ENCODE results near the gene ANTKMT. TPM values are rescaled to one million over a fixed set of nuclear protein-coding genes. Genes with fewer than 3 reads are reported as not detected.

The ANTKMT gene, protein sequence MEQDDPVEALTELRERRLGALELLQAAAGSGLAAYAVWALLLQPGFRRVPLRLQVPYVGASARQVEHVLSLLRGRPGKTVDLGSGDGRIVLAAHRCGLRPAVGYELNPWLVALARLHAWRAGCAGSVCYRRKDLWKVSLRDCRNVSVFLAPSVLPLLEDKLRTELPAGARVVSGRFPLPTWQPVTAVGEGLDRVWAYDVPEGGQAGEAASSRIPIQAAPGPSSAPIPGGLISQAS
- polyA plus RNA-seq (ENCODE audit: insufficient read length) = 15.4 TPM

DNA sequence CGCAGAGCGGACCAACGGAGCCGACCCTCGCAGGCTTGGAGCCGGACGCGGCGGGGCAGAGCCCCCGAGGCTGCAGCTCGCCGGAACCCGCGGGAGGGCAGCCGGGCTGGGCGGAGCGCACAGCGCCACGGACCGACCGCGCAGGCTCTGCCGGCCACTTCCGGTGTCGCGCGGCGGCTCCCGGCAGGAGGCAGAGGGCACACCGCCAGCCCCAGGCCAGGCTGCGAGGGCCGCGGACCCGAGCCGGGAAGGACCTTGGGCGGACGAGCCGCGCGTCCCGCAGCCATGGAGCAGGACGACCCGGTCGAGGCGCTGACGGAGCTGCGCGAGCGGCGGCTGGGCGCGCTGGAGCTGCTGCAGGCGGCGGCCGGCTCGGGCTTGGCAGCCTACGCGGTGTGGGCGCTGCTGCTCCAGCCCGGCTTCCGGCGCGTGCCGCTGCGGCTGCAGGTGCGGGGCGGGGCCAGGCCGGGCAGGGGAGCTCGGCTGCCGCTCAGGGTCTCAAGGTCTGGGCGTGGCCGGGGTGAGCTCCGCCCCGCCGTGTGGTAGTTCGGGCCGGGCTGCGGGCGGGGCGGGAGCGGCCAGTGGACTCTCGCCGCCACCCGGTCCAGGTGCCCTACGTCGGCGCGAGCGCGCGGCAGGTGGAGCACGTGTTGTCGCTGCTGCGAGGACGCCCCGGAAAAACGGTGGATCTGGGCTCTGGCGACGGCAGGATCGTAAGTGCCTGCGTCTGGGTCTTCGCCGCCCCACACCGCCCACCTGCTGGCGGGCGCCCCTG, at the start of gene ANTKMT:
Gene ANTKMT (plus strand): TSS at position 157 of the 775 bp plus-strand sequence. CDS start 129 bp downstream, at position 286.
- DNase-seq (ENCODE audit: low read depth) = no peak

DNA sequence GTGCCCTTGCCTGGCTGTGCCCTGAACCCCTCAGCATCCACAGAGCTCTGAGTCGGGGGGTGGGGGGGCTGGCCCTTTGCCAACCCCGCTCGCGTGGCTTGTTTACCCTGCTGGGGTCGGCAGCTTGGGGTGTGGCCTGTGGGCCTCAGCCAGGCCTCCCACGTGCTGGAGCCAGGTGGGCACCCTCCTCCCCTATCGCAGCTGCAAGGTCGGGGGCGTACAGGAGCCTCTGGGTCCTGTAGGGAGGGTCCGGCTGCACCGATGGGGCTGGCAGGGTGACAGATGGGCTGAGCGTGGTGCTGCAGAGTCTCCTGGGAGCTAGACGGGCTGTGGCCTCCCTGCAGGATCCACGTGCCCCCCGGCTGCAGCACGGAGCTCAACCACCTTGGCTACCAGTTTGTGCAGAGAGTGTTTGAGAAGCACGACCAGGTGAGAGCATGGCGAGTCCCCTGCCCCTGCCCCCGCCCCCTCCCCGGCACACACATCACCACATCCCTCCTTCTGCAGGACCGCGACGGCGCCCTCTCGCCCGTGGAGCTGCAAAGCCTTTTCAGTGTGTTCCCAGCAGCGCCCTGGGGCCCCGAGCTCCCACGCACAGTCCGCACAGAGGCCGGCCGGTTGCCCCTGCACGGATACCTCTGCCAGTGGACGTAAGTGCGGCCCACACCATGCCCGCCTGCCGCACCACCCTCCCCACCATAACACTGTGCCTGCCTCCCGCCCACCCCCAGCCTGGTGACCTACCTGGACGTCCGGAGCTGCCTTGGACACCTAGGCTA, 49.4 kb upstream of the ANTKMT start:
- no peak for DNase-seq (ENCODE audit: low read depth)

DNA sequence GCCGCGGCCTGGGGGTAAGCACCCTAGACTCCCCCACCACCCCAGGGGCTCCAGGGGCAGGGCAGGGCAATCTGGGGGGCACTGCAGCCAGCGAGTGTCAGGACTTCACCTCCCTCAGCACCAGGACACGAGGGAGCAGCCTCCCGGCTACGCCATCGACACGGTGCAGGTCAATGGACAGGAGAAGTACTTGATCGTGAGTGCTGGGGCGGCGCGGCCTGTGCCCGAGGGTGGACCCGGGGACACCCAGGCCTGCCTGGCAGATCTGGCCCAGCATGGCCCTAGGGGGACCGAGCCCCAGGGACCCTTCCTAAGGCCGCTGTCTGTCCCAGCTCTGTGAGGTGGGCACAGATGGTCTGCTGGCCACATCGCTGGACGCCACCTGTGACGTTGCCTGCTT, 48.6 kb upstream of the ANTKMT start:
- no peak for DNase-seq (ENCODE audit: low read depth)

DNA sequence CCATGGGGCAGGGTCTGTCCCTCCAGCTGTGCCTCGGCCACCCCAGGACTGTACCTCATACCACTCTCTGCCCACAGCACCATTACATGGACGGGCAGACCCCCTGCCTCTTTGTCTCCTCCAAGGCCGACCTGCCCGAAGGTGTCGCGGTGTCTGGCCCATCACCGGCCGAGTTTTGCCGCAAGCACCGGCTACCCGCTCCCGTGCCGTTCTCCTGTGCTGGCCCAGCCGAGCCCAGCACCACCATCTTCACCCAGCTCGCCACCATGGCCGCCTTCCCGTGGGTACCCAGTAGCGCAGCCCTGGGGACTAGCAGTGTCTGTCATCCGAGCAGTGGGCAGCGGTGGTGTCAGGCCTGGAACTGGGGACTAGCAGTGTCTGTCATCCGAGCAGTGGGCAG, 48.1 kb upstream of the ANTKMT start:
- DNase-seq (ENCODE audit: low read depth) = no peak

DNA sequence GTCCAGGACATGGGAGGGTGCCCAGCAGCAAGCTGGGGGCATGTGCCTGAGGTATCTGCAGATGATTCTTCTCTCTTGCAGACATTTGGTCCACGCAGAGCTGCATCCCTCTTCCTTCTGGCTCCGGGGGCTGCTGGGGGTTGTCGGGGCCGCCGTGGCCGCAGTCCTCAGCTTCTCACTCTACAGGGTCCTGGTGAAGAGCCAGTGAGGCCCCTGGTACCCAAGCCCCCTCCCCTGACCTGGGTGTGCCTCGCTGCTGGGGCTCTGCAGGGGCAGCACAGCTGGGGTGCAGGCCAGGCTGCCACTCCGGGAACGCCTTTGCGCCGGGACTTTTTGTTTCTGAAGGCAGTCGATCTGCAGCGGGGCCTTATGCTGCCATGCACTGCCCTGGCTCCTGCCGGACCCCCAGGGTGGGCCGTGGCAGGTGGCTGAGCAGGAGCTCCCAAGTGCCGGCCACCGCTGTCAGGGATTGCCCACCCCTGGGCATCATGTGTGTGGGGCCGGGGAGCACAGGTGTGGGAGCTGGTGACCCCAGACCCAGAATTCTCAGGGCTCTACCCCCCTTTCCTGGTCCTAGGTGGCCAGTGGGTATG, 47.5 kb upstream of the ANTKMT start:
- no peak for DNase-seq (ENCODE audit: low read depth)

DNA sequence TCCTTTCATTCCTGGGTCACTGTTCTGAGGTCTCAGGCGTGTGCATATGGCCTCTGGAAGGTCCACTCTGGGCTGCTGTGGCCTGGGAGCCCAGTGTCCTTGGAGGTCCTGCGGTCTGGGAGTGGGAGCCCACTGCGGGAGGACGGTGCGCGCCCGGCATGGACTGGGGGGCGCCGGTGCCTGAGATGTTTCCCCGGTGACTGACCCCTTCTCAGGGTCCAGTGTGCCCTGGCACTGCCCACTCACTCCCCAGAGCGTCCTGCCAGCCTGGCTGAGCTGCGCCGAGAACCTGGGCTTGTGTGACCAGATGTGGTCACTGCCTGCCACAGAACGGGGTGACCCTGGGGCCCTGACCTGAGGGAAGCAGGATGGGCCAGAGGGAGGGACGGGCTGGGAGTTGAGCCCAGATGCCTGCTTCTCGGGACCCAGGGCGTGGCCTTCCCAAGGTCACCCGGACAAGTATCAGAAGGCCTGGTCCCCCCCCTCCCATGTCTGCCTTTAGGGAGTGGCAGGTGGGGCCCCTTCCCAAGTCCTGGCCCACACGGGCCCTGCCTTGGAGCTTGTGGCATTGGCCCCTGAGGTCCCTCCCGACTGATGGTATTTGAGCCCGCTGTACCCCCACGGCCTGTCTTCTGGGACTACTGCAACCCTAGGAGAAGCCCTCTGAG, 46.6 kb upstream of the ANTKMT start:
- DNase-seq (ENCODE audit: low read depth) = no peak

DNA sequence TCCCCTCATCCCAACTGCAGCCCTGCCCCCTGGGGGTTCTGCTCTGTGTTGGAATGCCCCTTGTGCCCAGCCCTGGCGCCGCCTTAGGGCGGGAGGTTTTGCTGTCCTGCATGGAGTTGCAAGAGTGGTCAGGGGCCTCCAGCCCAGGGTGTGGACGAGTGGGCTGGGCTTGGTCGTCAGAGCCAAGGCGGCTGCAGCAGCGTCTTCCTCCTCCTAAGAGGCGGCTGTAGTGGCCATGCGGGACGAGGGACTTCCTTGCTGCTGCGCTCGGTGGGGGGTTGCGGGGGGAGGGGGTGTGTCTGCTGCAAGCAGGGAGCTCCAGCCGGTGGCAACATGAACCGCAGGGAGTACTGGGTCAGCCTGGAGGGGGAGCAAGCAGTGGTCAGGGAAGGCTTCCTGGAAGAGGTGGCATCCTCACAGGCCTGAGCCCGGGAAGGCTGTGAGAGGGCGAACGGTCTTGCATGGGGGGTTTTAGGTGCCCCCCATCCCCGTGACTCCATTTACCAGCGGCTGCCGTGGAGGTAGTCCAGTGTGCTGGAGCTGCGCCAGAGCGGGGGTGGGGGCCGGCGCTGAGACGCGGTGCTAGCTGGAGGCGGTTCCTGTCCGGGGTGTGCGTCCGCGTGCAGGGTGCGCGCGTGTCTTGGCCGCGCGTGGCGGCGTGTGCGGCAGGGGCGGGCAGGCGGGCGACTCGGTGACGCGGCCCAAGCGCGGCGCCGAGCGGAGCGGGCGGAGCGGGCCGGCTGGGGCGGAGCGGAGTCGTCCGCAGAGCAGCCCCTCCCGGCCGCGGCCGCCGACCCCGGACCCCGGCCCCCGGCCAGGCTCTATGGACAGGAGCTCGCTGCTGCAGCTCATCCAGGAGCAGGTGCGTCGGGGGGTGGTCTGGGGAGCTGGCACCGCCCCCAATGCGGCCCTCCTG, 45.7 kb upstream of the ANTKMT start, which contains the start of gene RHBDL1:
Gene RHBDL1 (plus strand): TSS at position 704 of the 916 bp plus-strand sequence. CDS start 120 bp downstream, at position 824.
- no peak for DNase-seq (ENCODE audit: low read depth)

DNA sequence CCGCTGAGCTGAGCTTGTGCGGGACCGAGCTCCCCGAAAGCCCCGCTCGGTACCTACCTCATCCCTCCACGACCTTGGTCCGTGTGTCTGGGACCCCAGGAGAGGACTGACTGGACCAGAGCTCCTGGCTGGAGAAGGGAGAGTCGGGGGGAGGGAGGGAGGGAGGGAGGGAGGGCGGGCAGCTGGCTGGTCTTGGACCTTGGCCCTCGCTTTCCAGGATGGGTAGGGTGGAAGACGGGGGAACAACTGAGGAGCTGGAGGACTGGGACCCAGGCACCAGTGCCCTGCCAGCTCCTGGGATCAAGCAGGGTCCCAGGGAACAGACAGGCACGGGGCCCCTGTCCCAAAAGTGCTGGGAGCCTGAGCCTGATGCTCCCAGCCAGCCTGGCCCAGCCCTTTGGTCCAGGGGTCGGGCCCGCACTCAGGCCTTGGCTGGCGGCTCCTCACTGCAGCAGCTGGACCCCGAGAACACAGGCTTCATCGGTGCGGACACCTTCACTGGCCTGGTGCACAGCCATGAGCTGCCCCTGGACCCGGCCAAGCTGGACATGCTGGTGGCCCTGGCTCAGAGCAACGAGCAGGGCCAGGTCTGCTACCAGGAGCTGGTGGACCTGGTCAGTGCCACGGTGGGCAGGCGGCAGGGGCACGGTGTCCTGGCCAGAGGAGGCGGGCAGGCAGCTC, 44.9 kb upstream of the ANTKMT start:
- no peak for DNase-seq (ENCODE audit: low read depth)

DNA sequence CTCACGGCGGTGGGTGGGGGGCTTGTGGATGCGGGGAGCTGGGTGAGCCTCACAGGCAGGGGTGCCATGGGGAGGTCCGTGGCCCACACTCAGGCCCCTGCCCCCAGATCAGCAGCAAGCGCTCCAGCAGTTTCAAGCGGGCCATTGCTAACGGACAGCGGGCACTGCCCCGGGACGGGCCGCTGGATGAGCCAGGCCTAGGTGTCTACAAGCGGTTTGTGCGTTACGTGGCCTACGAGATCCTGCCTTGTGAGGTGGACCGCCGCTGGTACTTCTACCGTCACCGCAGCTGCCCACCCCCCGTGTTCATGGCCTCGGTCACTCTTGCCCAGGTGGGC, 44.4 kb upstream of the ANTKMT start:
- no peak for DNase-seq (ENCODE audit: low read depth)

DNA sequence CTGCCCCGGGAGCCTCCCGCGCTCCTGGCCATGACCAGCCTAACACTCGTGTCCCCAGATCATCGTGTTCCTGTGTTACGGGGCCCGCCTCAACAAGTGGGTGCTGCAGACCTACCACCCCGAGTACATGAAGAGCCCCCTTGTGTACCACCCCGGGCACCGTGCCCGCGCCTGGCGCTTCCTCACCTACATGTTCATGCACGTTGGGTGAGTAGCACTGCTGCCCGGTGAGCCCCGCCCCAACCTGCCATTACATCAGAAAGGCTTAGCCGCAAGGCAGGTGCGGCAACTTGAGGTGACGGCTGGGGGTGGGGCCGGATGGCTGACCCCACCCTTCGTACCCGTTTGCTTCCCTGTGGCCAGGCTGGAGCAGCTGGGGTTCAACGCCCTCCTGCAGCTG, 44.0 kb upstream of the ANTKMT start:
- no peak for DNase-seq (ENCODE audit: low read depth)

DNA sequence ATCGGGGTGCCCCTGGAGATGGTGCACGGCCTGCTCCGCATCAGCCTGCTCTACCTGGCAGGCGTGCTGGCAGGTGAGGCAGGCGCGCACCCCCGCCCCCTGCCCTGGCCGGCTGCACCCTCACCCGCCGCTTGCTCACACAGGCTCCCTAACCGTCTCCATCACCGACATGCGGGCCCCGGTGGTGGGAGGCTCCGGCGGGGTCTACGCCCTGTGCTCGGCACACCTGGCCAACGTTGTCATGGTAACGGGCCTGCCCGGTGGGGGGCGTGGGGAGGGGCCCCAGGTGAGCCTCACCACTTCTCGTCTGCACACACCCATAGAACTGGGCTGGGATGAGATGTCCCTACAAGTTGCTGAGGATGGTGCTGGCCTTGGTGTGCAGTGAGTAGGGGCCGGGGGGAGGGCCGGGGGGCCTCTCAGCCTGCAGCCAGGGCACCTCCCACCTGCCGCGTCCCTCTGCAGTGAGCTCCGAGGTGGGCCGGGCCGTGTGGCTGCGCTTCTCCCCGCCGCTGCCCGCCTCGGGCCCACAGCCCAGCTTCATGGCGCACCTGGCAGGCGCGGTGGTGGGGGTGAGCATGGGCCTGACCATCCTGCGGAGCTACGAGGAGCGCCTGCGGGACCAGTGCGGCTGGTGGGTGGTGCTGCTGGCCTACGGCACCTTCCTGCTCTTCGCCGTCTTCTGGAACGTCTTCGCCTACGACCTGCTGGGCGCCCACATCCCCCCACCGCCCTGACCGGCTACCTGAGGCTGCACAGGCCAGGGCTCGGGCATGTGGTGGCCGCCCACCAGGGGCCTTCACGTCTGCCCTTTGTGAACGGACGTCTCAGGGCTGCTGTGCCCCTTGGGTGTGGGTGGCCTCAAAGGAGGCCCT, 43.4 kb upstream of the ANTKMT start:
- DNase-seq (ENCODE audit: low read depth) = no peak

DNA sequence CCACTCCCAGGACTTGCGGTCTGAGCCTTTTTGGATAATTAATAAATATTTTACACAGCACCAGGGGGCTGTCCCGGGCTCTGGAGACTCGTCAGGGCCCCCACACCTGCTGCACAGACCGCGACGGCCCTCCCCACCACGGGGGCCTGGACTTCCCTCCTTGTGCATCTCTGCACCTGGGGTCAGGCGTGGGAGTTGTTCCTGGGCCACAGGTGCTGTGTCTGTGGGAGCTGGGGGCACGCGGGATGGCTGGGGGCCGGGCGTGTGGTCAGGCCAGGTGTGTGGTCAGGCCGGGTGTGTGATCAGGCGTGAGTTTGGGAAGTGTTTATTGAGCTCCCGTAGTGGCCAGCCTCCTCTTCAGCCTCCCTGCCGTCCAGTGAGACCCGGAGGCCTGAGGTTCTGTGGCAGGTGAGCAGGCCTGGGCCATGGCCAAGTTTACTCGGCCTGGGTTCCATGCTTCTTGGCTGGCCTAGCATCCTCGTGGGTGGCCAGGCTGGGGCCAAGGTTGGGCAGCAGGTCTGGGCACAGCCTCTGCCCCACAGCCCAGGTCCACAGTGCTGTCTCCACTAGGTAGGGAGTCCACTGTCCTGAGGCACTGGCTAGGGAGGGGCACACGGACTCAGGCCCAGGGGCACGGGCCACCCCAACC, 42.6 kb upstream of the ANTKMT start:
- no peak for DNase-seq (ENCODE audit: low read depth)

DNA sequence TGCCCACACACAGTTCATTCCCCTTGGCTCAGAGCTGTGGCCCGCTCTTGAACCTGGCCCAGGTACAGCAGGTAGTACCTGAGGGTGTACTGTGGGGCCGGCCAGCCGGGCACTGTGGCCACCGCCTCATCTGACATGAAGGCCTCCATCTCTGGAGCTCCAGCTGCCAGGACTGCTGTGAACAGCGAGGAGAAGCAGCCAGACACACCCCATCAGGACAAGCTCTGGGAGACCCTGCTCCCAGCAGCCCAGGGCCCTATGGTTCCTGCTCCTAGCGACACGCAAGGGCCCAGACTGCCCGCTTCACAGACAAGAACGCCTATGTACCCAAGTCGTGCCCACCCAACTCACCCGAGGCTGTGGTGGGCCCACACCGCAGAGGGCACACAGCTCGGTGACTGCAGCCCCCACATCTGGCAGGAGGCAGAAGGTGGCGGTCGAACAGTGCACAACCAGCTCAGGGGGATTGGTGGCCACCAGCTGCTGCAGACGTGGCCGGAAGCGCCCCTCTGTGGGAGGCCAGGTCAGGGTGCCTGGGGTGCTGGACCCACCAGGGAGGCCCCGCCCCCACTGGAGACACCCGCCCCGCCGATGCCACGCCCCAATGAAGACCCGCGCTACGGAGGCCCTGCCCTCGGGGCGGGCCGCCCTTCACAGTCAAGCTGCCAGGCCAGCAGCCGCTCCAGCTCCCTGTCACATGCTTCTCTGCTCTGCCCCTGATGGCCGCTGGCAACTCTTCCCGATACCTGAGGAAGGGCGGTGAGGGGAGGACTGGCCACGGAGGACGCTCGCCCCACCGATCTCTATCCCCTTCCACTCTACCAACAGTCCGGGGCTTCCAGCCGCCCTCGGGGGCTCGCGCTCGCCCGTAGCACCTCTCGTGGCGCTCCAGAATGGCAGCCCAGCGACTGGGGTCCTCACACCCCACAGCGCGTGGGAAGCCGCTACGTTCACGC, 41.8 kb upstream of the ANTKMT start:
- DNase-seq (ENCODE audit: low read depth) = no peak

DNA sequence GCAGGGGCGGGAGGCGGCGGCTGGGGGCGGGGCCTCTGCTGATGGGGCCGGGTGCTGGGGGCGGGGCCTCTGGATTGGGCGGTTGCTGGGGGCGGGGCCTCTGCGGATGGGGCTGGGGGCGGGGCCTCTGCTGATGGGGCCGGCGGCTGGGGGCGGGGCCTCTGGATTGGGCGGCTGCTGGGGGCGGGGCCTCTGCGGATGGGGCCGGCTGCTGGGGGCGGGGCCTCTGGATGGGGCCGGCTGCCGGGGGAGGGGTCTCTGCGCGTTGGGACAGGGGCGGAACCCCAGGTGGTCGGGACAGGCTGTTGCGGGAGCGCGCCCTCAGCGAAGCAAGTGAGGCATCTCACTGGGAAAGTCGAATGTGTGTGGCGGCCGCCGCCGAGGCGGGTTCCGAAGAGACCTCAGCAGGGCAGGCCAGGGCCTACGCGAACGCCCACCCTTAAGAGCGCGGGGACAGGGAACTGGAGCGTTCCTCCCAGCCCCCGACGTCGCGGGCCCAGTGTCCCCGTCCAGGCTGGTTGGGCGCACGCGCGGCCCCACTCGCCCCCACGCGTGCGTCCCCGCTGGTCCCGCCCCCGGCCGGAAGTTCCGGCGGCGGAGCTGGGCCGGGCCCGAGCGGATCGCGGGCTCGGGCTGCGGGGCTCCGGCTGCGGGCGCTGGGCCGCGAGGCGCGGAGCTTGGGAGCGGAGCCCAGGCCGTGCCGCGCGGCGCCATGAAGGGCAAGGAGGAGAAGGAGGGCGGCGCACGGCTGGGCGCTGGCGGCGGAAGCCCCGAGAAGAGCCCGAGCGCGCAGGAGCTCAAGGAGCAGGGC, 40.9 kb upstream of the ANTKMT start, which contains the start of gene STUB1:
Gene STUB1 (plus strand): TSS at position 597 of the 811 bp plus-strand sequence. CDS start 116 bp downstream, at position 713.
- DNase-seq (ENCODE audit: low read depth) = peak; percentile 38

DNA sequence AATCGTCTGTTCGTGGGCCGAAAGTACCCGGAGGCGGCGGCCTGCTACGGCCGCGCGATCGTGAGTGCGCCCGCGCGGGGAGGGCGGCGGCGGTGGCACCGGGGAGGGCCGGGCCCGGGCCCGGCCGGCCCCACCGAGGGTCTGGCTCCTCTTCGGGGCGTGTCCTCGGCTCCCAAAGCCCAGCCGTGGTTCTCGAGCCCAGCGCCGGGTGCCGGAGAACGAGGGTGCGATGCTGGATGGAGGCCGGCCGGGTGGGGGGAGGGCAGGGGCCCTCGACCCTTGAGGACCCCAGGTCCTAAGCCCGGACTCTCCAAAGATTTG, 40.4 kb upstream of the ANTKMT start:
- DNase-seq (ENCODE audit: low read depth) = no peak

Measured in forelimb muscle (tissue), 1 donor.